Breast epithelium (tissue), 3 donors: ENCODE measurements around the gene PHKB.
"Not testable (repeated sequence)": the region's sequence is repeated elsewhere in the genome, so short reads cannot be mapped to it uniquely, and the experiment has no call there.

Experiments used
- CTCF ChIP-seq, 3 donors: fragments of 450-650 bp; IDR thresholded peaks; one replicate each; pipeline ENCODE4 v1.5.1; 2016 to 2017; ENCODE audit warnings: antibody characterized with exemption in 3 of 3, mild to moderate bottlenecking in 3 of 3, moderate library complexity in 3 of 3
- POLR2AphosphoS5 ChIP-seq, 3 donors: sonication (generic); formaldehyde crosslinking; IDR thresholded peaks; one replicate each; pipeline ENCODE4 v1.6.1; 2017; ENCODE audit warnings: antibody characterized with exemption in 3 of 3

- TF ChIP-seq CTCF, POLR2AphosphoS5 (IDR thresholded peaks at IDR 0.05): not testable (repeated sequence)
Observed at GRCh38 chr16:47681571-47681970, 220.4 kb downstream of the PHKB start.
